HG02852 (cell line): Measurements from ENCODE around the gene GNG2.

Experiments
- ATAC-seq: cut with Tn5 transposase; IDR thresholded peaks from one replicate; pipeline ENCODE4 v1.9.1; 2021; ENCODE audit warnings: mild to moderate bottlenecking, moderate library complexity; ENCODE audit not compliant: unreplicated experiment

GNG2 gene

DNA sequence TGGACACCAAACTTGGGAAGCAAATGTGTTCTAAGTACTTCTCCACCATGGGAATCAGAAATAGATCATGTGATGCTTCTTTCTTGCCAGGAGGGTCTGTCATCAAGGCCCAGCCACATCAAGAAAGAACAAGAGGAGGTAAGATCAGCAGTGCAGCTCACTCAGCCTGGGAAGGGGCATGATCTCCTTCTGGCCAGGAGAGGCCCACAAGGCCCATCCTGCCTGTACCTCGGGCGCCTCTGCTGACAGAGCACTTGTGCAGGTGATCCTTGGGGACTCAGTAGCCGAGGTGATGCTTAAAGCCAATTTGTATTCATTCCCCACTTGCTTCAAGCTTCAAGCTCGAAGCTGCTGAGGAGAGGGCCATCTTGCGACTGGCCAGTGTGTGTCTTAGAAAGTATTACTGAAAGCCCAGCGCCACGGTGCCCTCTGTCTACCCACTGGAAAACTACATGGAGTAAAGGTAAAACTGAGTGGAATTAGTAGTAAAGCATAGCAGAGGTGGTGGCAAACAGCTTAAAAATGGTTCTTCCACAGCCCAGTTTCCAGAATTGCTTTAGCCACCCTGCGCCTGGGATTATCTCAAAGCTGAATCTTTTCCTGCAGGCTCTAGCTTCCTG is 155.1 kb downstream of the GNG2 start:
- ATAC-seq, result no peak

DNA sequence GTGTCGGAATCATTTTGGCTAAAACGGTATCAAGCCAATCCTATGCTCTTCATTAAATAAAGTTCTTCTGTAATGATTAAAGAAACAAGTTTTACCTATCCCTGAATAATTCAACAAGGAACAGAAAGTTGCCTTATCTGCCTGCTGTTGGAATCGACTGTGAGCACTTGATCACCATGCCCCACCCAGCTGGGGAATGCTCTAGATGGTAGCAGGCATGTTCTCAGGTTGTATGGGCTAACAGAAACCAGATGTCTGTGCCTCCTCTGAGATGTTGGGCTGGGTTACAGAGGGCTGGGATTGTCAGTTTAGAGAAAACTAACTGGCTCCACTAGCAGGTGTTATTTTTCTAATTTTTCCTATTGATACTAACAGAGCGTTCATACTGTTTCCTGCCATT is 157.8 kb downstream of the GNG2 start:
- no peak for ATAC-seq

DNA sequence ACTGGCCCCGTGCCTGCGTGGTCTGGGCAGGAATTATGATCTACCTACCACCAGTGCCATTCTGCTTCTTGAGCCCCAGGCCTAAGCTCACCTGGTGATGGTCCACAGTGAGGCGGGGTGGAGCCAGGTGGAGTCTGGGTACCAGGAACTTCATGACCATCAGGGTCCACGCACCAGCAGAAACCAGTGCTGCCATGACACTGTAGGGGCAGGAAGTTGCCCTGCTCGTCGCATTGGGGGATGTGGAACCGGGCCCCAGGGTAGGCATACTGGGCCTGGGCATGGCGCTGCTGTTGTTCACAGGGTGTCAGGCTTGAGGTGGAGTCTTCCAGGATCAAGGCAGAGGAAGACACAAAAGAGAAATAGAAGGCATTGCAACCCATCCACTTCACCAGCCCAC is 158.6 kb downstream of the GNG2 start:
- ATAC-seq, result no peak
